EL (cell line): ENCODE data around the gene GPRC5B.

Experiments
- DNase-seq: peaks from one replicate; pipeline ENCODE4 v3.0.0-alpha.2; 2016

Gene GPRC5B

DNA sequence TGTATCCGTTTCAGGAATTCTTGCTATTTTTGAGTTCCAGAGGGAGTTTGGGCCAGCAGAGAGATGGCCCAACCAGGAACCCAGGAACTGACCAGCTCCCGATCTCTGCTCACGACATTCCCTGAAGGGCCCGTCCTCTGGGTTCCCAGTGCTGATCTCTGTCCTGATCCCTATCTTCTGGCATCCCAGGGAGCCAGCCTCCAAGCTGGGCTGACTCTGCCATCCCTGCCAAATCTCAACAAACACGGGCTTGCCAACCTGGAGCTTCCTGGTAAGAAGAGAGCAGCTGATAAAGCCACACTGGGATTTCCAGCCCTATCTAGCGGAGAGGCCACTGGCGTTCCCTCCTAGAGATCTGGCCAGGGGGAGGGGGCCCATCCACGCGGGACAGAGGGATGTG is 16.2 kb downstream of the GPRC5B start:
- DNase-seq = no peak

DNA sequence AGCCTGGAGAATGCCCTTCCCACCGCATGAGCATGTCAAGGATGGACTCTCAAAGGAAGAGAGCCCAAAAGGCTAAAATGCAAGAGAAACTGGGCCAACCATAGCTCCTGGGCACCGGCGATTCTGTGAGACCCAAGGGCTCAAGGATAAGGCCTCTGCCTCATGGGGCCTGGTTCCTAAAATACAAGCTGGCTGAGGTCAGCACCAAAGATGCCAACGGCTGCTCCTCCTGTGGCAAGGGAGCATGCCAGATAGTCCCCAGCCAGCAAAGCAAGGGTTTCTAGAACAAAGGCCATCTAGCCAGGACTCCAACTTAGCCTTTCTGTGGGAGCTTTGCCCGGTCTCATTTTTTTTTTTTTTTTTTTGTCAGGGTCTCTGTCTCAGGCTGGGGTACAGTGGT is 20.1 kb downstream of the GPRC5B start:
- DNase-seq = no peak

DNA sequence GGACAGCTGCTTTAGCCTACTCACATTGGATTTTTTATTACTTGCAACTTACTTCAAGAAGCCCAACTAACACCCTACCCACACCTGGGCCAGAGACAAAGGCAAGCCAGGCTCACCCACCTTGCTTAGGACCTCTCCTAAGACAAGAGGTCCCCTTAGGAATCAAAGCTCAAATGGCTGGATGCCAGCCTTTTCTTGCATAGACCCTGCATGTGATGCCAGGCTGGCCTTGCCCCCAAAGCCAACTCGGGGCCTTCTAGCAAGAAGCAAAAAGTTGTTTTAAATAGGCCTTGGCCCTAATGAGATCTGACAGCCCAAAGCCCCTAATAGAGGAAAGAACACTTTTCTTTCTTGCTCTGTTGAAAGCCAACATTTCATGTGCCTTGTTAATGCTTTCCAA is 20.7 kb downstream of the GPRC5B start:
- DNase-seq = no peak

DNA sequence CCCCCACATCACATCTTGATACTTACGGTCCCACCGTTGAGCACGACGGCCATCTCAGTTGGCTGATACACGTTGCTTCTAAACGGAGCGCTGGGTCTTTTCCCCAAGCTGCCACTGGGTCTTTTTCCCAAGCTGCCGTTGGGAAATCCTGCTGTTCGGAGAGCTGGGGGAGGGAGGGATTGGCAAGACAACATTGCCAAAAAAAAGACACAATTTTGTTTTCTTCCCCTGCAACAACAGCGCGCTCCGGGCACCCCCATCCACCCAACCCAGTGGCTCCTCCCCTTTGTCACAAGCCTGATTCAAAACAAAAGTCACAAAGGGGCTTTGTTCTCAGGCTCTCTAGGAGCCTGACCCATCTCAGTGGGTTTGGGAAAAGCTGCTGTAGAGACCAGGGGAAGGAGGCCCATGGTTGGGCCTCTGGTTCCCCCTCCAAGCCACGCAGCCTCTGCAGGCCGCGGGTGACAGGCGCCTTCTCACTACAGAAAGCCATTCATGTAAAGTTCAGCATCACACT is 22.8 kb downstream of the GPRC5B start:
- no peak for DNase-seq

DNA sequence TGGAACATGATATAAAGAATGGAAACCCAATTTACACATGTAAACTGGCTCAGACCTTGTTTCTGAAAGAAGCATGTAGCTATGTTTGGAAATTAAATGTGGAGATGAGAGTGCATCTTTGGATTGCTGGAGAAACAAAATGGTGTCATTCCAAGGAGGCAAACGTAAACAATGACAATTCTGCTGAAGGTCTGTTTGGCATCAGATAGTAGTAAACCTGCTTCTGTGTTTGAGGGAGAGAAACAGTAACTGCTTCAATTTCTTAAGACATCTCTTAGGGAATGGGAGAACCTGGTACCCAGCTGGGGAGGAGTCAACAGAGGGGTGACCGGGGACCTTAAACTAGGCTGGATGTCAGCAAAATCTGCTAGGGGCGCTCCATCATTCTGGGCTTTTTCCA is 23.5 kb downstream of the GPRC5B start:
- DNase-seq = no peak

DNA sequence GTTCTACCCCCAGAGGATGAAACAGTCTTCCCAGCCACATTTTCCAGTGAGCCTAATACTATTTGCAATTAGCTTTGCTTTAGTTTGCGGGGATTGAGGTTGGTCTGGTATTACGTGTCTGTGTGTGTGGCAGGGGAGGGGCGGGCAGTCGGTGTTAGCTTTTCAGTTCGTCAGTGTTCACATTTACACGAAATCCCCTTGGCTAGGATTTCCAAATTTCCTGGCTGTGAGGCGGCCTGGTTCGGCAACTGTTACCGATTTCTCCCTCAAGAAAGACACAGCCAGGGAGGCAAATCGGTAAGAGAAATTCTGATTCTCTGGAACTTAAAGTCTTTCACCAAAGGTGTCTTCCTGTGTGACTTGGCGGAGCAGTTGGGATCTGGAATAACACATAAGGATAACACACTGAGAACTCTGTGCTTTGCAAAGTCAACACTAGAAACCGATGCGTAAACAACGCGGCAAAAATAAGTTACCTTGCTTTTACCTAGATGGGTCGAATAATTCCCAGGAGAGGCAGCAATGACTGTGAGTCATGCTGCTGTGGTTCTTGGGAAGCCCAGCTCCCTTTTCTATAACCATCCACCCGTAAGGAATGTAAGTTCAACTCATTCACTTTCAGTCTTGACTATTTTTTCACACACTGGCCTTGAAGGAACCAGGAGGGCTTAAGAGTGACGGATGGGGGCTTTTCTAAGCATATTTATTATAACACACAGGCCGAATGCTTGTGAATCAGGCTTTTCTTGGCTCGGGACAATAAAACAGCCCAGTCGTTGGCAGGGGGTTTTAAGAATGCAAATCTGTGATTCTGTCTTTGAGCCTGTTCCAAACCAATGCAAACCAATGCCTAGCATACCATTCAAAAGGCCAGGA is 24.2 kb downstream of the GPRC5B start:
- no peak for DNase-seq

DNA sequence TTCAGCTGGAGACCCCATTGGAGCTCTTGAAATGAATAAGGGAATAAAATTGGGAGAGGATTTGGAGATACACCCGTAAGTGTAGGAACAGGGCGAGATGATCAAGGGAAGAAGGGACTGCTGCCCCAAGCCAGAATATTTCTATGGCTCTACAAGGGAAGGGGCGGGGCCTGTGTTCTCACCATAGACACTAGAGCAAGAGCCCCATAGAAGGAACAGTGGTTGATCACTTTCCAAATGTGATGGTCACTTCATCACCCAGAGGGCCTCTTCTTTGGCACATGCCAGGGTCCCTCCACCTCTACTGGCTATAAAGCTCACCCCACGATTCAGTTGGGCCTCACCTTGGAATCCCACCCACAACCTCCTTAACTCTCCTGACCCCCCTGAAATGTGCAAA is 25.0 kb downstream of the GPRC5B start:
- no peak for DNase-seq

DNA sequence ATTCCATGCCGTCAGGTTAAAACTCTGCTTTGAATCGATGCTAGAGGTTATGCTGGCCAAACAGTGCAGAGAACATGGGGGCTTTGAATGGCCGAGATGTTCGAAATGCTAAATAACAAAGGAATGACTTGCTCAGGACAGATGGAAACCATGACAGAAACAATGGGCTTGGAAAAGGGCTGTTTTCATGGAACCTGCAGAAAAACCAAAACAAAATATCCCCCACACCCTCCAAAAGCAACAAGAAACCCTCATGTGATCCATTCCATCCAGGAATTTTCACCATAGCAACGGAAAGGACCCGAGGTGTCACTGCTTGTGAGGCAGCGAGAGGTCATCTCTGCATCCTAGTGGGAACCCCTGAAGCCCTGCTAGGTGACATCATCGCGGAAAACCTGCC is 25.5 kb downstream of the GPRC5B start:
- DNase-seq = no peak

DNA sequence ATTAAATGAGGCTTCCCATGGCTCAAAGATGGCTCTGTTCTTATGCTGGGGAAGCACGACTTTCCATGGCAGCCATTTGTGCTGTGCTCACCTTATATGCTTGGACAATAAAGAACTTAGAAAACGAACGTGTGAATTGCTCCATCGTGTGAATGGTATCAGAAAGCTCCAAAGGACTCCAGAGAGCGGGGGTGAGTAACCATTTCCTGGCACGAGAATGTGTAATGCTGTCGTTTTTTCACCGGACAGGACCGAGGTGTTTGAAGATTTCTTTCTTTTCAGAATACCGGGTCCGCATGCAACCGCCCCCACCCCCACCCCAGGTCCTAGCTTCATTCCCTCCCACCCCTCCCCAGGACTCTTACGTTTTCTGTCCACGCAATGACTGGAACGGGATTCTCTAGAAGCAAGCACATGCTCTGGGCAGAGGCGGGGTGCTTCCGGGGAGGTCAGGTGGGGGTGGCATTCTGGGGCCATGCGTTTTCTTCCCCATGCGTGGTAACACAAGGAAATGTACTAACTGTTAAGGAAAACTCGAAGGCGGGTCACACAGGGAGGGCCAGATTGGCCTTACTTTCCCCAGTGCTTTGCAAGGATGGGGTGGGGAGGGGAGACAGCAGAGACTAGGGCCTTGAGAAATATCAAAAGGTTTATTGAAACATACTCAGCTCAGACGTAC is 26.2 kb downstream of the GPRC5B start:
- no peak for DNase-seq

DNA sequence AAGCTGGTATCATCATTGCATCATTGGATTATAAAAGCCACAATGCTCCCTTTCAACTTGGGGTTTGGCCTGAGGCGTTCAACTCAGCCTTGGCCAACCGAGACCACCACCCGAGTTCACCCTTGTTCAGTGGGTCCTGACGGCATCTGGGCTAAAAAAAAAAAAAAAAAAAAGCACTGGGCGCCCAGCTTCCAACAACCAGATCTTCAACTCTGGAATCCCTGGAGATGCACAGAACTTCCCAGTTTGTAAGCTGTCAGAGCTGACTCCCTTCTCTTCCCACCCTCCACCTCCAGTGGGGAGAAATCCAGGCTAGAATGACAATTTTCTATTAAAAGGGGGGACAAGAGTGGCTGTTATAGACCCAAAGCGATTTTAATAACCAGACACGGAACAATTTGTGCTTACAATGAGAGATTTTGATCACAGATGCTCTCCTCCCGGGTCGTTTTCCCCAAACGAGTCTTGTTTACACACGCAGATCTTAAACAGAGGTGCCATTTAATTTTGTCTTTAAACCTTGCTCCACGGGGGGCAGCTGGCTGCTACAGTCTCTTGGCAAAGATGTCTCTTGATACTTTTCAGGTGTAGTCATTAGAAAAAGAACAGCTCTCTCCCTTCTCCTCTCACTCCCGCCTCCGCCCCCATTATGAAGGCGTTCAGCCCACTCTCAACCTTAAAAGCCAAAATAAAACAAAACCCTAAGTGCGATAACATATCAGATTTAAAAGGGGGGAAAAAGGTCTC is 26.9 kb downstream of the GPRC5B start:
- no peak for DNase-seq

DNA sequence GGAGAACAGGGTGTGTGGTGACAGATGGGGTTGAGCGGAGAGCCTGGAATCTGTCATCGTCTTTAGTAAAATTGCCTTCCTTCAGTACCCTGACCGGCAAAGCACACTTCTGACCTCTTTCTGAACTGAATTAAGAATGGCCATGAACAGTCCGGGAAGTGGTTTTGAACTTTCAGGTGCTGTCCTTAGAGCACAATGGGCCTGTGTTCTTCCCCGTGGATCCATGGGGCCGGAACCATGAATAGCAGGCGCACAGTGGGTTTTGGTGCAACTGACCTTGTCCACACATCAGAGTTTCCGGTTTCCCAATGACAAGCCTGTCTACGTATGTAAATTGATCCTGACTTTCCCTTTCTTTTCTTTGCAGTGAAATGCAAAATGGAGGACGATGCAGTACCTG is 28.5 kb downstream of the GPRC5B start:
- DNase-seq = no peak

DNA sequence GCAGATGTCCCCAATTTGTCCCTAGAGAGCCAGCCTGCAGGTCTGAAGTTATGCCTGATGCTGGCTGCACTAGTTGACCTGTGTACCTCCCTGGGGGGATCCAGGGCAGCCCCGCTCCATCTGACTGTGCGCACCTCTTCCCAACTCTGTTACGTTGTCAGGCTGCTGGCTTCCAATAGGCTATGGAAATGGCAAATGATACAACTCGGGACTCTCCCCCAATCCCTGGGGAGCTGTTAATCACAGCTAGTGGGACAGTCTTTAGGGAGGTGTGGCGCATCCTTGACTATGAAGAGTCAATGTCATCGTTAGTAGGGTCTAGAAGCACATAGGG is 30.1 kb downstream of the GPRC5B start:
- DNase-seq = no peak

DNA sequence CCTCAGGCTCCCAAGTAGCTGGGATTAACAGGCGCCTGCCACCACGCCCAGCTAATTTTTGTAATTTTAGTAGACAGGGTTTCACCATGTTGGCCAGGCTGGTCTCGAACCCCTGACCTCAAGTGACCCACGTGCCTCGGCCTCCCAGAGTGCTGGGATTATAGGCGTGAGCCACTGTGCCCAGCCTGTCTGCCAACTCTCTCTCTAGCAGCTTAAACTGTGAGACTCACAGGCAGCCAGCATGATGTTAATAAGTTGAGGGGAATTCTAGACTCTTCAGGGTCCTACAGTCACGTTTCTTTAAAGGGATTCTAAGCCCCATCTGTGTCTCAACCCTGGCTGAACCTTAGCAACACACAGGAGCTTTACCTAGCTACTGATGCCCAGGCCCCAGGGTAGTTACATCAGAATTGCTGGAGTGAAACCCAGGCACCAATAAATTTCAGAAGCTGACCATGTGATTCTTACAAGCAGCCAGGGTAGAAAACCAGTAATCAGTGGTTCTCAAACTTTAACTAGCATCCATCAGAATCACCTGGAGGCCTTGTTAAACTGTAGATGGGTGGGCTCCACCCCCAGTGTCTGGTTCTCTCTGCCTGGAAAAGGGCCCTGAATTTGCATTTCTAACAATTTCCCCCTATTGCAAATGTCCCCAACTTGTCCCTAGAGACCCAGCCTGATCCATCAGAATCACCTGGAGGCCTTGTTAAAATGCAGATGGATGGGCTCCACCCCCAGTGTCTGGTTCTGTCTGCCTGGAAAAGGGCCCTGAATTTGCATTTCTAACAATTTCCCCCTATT is 30.7 kb downstream of the GPRC5B start:
- no peak for DNase-seq

DNA sequence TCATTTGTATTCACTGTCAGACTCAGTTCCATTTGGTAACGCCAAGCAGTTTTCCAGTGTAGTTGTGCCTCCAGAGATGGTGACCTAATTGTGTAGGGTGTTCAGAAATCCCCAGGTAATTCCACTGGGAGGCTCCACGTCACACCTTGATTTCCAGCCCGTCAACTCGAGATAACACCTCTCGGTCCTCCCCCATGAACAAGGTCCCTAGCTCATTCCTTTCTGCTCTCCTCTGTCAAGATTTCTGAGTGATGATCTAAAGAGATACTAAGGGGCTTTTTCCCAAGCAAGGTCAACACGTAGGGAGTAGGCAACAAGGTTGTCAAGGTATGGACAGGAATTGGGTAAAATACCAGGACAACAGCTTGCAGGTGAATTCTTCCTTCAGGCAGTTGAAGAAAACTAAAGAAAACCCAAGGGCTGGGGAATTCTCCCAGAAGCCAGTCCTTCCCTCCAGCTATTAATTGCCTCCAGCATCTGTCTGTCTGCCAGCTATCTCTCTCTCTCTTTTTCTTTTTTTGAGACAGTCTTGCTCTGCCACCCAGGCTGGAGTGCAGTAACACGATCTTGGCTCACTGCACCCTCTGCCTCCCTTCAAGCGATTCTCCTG is 31.4 kb downstream of the GPRC5B start:
- DNase-seq = no peak

DNA sequence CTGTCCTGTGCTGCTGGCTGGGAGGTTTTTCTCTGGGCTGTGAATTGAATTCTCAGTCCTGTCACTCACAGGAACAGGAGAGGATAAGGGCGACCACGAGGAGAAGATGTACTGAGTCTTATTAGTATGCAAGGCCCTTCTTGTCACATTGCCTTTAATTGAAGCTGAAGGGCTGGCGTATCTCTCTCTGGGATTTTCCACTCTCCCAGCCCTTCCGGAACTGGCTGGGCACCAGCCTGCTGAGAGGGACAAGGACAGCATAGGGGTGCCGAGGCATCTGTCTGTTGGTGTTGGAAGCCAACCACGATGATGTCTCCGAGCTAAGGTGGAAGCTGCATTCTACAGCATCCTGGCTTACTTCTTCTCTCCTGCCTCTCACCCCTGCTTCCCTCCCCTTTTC is 33.2 kb downstream of the GPRC5B start:
- DNase-seq = no peak

DNA sequence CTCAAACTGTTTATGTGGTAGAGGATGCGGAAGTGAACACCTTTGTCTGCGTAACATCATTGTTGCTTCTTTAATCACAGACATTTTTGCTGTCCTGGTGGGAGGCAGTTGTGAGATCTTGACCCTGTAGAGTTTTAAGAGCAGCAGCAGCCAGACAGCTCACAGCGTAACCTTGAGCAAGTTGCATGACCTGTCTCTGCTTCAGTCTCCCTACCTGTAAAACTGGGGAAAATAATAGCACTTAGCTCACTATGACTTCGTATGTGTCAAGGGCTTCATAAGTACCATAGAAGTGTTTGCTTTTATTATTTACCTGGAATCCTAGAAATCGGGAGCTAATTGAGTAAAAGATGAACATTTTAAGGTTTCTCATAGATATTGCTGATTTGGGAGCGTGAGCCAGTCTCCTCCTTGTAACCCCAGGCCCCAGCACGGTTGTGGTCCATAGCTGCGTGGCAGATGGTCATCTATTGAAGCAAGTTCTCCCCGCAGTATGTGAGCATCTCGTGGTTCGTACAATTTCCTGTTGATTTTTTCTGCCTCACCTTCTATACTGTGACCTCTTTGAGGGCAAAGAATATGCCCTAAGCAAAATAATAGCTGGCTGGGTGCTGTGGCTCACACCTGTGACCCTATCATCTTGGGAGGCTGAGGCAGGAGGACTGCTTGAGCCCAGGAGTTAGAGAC is 34.4 kb downstream of the GPRC5B start:
- DNase-seq = no peak

DNA sequence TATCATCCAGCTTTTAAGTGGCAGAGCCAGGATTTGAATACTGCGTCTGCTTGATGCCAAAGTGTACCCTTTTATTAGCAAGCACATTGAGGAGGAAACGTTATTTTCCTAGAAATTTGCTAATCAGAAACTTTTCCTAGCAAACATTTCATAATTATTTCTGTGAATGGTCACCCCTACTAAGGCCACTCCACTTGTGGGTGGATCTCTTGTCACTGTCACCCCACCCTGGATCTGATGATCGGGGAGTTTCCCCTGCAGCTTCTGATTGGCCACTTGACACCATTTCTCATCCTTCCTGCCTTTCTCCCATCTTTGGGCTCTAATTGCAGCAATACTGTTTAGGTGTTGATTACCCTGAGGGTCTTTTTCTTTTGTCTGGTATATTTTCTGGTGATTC is 35.9 kb downstream of the GPRC5B start:
- no peak for DNase-seq

DNA sequence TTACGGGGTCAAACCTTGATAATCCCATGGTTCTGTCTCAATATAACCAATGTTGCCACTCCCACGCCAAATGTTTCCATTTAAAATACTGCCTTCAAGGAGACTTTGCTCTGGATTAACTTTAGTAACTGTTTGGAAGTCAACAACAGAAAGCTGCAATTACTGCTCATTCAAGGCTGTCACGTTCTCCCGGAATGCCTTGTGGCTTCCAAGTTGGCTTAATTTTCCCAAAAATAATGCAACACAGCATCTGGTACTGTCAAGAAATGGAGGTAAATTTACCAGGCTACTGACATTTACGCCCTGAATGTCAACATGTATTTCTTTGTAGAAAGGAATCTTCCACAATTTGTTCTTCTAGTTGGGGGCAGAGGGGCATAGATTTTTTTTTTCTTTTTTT is 38.2 kb downstream of the GPRC5B start:
- no peak for DNase-seq

DNA sequence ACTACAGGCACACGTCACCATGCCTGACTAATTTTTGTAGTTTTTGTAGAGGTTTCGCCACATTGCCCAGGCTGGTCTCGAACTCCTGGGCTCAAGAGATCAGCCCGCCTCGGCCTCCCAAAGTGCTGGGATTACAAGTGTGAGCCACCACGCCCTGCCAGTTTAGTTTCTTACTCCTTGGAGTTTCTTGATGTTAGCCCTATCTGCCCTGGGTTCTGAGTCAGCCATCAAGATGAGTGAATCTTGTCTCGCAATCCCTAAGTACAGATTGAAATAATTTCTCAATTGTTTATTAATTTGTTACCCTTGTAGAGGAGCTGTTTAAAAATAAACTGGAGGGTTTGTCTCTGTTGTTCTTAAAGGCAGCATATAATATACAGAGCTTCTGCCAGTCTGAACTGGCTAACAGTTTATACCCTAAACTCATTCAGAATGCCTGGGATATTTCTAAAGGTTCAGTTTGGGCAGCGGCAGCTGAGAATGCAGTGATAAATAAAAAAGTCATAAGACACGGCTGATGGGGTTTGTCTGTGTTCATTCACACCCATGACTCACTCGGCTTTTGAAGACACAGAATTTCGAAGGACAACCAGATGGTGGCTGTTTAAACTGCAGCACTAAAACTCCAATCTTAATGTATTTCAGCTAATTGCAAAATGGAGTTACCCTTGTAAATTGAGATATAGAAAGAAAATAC is 39.6 kb downstream of the GPRC5B start:
- DNase-seq = peak; percentile 81

DNA sequence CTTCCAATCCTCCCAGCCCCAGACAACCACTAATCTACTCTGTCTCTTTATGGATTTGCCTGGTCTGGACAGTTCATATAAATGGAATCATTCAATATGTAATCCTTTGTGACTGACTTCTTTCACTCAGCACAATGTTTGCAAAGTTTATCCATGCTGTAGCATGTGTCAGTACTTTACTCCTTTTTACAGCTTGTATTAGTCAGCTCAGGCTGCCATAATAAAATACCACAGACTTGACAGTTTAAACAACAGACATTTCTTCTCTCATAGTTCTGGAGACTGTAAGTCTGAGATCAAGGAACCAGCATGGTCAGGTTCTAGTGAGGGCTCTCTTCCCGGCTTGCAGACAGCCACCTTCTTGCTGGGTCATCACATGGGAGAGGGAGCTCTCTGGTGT is 41.3 kb downstream of the GPRC5B start:
- peak; percentile 20 for DNase-seq
